ENCODE results near the gene OTULIN.

OTULIN gene

GRCh38 chr5:14669415-14669814, 4.9 kb downstream of the OTULIN start:
- no peak for DNase-seq

- DNase-seq, result no peak
Measured at GRCh38 chr5:14669975-14670374, 5.5 kb downstream of the OTULIN start.

- DNase-seq, result no peak
Measured at GRCh38 chr5:14671414-14671813, 6.9 kb downstream of the OTULIN start.

- DNase-seq, result no peak
Measured at GRCh38 chr5:14672082-14672481, 7.6 kb downstream of the OTULIN start.

GRCh38 chr5:14672484-14673394, 8.2 kb downstream of the OTULIN start:
- DNase-seq, result no peak

- no peak for DNase-seq
Measured at GRCh38 chr5:14673443-14673842, 8.9 kb downstream of the OTULIN start.

GRCh38 chr5:14674983-14675854, 10.7 kb downstream of the OTULIN start:
- DNase-seq, result no peak

- no peak for DNase-seq
Measured at GRCh38 chr5:14675865-14676300, 11.4 kb downstream of the OTULIN start.

GRCh38 chr5:14676320-14676719, 11.8 kb downstream of the OTULIN start:
- DNase-seq, result no peak

GRCh38 chr5:14678773-14679334, 14.3 kb downstream of the OTULIN start:
- DNase-seq, result no peak

- DNase-seq, result no peak
Measured at GRCh38 chr5:14679595-14679994, 15.1 kb downstream of the OTULIN start.

GRCh38 chr5:14681236-14681752, 16.8 kb downstream of the OTULIN start:
- no peak for DNase-seq

- DNase-seq, result no peak
Measured at GRCh38 chr5:14683906-14684455, 19.5 kb downstream of the OTULIN start.

- no peak for DNase-seq
Measured at GRCh38 chr5:14684757-14685156, 20.2 kb downstream of the OTULIN start.

GRCh38 chr5:14685757-14686156, 21.2 kb downstream of the OTULIN start:
- DNase-seq, result no peak

- no peak for DNase-seq
Measured at GRCh38 chr5:14686517-14686916, 22.0 kb downstream of the OTULIN start.

GRCh38 chr5:14687023-14687665, 22.6 kb downstream of the OTULIN start:
- DNase-seq, result no peak

GRCh38 chr5:14693070-14693469, 28.6 kb downstream of the OTULIN start:
- no peak for DNase-seq

- no peak for DNase-seq
Measured at GRCh38 chr5:14695152-14695551, 30.6 kb downstream of the OTULIN start.

GRCh38 chr5:14696057-14696456, 31.5 kb downstream of the OTULIN start:
- DNase-seq, result no peak

GRCh38 chr5:14696851-14697250, 32.3 kb downstream of the OTULIN start:
- no peak for DNase-seq

GRCh38 chr5:14698495-14698894, 34.0 kb downstream of the OTULIN start:
- no peak for DNase-seq
